Osteoblast (primary cell): ENCODE measurements around the gene PRDM5. TPM values are rescaled to one million over a fixed set of nuclear protein-coding genes. Genes with fewer than 3 reads are reported as not detected.
A peak's percentile ranks its signal among the peaks of the same experiment; 100 is the strongest.

ENCODE experiments used
- DNase-seq: peaks from one replicate; pipeline ENCODE4 v3.0.0; 2011; ENCODE audit warnings: low spot score, mixed read lengths; ENCODE audit not compliant: insufficient read length; ENCODE audit errors: missing footprints
- H2AFZ ChIP-seq: 2 replicates; pipeline ENCODE4 v1.6.0; 2011; ENCODE audit warnings: mild to moderate bottlenecking, low read length
- H3K27ac ChIP-seq: 2 replicates; pipeline ENCODE4 v1.5.1; 2011; ENCODE audit warnings: mild to moderate bottlenecking, low read depth, low read length, moderate library complexity
- H3K27me3 ChIP-seq: 2 replicates; pipeline ENCODE4 v1.6.0; 2012; ENCODE audit warnings: mild to moderate bottlenecking, control low read depth, inconsistent platforms, low read length, moderate library complexity; ENCODE audit not compliant: insufficient read depth
- H3K36me3 ChIP-seq: 2 replicates; pipeline ENCODE4 v1.5.1; 2011; ENCODE audit warnings: mild to moderate bottlenecking, low read length, control low read depth, moderate library complexity; ENCODE audit not compliant: insufficient read depth
- H3K4me1 ChIP-seq: 2 replicates; pipeline ENCODE4 v1.5.1; 2011; ENCODE audit warnings: mild to moderate bottlenecking, low read length, control low read depth, moderate library complexity; ENCODE audit not compliant: insufficient read depth
- H3K4me2 ChIP-seq: 2 replicates; pipeline ENCODE4 v1.6.0; 2011; ENCODE audit warnings: mild to moderate bottlenecking, low read length; ENCODE audit not compliant: insufficient read depth
- H3K4me3 ChIP-seq: fragments of 200-600 bp; sonication (generic); 3 replicates; pipeline ENCODE4 v1.5.1; 2012; ENCODE audit warnings: mild to moderate bottlenecking, low read length, inconsistent platforms; ENCODE audit not compliant: insufficient read depth
- H3K79me2 ChIP-seq: 2 replicates; pipeline ENCODE4 v1.6.0; 2012; ENCODE audit warnings: mild to moderate bottlenecking, low read length, control low read depth, inconsistent platforms; ENCODE audit not compliant: insufficient read depth
- H3K9me3 ChIP-seq: 2 replicates; pipeline ENCODE4 v1.5.1; 2011; ENCODE audit warnings: low read depth, low read length, control low read depth
- H4K20me1 ChIP-seq: 2 replicates; pipeline ENCODE4 v1.6.0; 2012; ENCODE audit warnings: mild to moderate bottlenecking, low read length, control low read depth; ENCODE audit not compliant: insufficient read depth
- CTCF ChIP-seq: IDR thresholded peaks from 2 replicates; pipeline ENCODE4 v1.5.1; 2011; ENCODE audit warnings: mild to moderate bottlenecking, low read depth, low read length, moderate library complexity; ENCODE audit errors: extremely low read depth
- total RNA-seq: library from RNA; depleted of rRNA; stranded (reverse); fragments of >200 nt; gene quantifications from 2 replicates; pipeline ENCODE4 v1.2.3, GENCODE V29; 2012

PRDM5 gene
- total RNA-seq, 1 donor: 39.4 TPM

GRCh38 chr4:120801137-120801758 is 121.3 kb downstream of the PRDM5 start:
- Histone ChIP-seq H3K4me1 (peaks cover 9% of the 10 kb centered on the region), H3K4me3 (no peak overlapping the region), H3K27me3 (no peaks in the 10 kb centered on the region), H3K9me3 (no peaks in the 10 kb centered on the region), H3K79me2 (no peaks in the 10 kb centered on the region), H3K27ac (peak overlapping the region; percentile 59), H3K4me2 (peak overlapping the region; percentile 44), H4K20me1 (no peaks in the 10 kb centered on the region), H2AFZ (peak overlapping the region; percentile 66), H3K36me3 (no peaks in the 10 kb centered on the region)
- no peak for TF ChIP-seq CTCF
- peak; percentile 87 for DNase-seq

GRCh38 chr4:120798570-120798969 is 124.0 kb downstream of the PRDM5 start:
- H4K20me1 ChIP-seq: no peaks in the 10 kb centered on the region
- no peak for TF ChIP-seq CTCF
- H2AFZ ChIP-seq: no peak overlapping the region
- peaks cover 9% of the 10 kb centered on the region for H3K4me1 ChIP-seq
- H3K4me2 ChIP-seq: no peak overlapping the region
- DNase-seq: no peak
- H3K36me3 ChIP-seq: no peaks in the 10 kb centered on the region
- H3K27ac ChIP-seq: no peak overlapping the region
- no peak overlapping the region for H3K4me3 ChIP-seq
- H3K9me3 ChIP-seq: no peaks in the 10 kb centered on the region
- no peaks in the 10 kb centered on the region for H3K27me3 ChIP-seq
- no peaks in the 10 kb centered on the region for H3K79me2 ChIP-seq

GRCh38 chr4:120796271-120796670 is 126.3 kb downstream of the PRDM5 start:
- no peak overlapping the region for H2AFZ ChIP-seq
- DNase-seq: no peak
- no peaks in the 10 kb centered on the region for H4K20me1 ChIP-seq
- no peak overlapping the region for H3K4me3 ChIP-seq
- H3K36me3 ChIP-seq: no peaks in the 10 kb centered on the region
- no peak overlapping the region for H3K4me2 ChIP-seq
- no peaks in the 10 kb centered on the region for H3K27me3 ChIP-seq
- no peak for TF ChIP-seq CTCF
- no peak overlapping the region for H3K27ac ChIP-seq
- H3K4me1 ChIP-seq: peaks cover 4% of the 10 kb centered on the region
- H3K79me2 ChIP-seq: no peaks in the 10 kb centered on the region
- H3K9me3 ChIP-seq: no peaks in the 10 kb centered on the region

- Histone ChIP-seq H3K27me3 (no peaks in the 10 kb centered on the region), H3K4me3 (no peak overlapping the region), H4K20me1 (no peaks in the 10 kb centered on the region), H3K4me1 (no peaks in the 10 kb centered on the region), H3K9me3 (no peaks in the 10 kb centered on the region), H3K36me3 (no peaks in the 10 kb centered on the region), H3K4me2 (no peak overlapping the region), H2AFZ (no peak overlapping the region), H3K79me2 (no peaks in the 10 kb centered on the region), H3K27ac (no peak overlapping the region)
- no peak for TF ChIP-seq CTCF
- no peak for DNase-seq
Measured at GRCh38 chr4:120785202-120785601, 137.3 kb downstream of the PRDM5 start.
